NAMALWA (cell line): ENCODE data around the gene RFFL.

Source experiments
- DNase-seq: peaks from one replicate; pipeline ENCODE4 v3.0.0-alpha.2; 2015; ENCODE audit warnings: low spot score

The RFFL gene

DNA sequence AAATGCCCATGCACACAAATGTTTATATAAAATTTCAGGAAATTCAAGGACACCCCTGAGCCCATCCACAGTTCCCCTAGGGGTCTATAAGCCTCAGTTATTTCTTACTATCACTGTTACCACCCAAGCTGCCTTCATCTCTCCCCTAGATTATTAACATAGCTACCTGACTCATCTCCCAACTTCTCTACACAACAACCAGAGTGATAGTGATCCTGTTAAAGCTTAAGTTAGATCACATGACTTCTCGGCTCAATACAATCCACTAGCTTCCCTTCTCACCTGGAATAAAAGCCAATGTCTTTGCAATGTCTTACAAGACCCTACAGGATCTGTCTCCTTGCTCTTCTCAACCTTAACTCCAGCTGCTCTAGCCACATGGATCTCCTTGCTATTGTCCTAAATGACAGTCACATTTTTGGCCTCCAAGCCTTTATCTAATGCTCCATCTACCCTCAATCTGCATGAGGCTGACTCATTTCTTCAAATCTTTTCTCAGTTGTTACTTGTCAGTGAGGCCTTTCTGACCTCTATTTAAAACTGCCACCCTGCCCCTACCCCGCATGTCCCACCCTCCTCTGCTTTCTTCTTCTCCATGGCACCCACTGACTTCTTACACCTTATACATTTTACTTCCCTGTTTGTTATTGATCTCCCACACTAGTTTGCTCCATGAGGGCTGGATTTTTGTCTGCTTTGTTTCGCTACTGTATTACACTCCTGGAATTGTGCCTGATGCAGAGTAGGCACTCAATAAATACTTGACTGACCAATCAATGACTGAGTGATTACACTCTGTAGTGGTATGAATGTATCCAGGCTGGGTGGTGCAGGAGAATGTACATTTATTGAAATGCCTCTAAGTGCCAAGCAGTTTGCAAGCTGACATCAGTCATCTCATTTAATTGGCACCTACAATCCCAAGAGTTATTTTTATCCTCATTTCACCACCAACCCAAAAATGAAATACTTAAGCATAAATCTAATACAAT lies 88.4 kb downstream of the RFFL start:
- no peak for DNase-seq

DNA sequence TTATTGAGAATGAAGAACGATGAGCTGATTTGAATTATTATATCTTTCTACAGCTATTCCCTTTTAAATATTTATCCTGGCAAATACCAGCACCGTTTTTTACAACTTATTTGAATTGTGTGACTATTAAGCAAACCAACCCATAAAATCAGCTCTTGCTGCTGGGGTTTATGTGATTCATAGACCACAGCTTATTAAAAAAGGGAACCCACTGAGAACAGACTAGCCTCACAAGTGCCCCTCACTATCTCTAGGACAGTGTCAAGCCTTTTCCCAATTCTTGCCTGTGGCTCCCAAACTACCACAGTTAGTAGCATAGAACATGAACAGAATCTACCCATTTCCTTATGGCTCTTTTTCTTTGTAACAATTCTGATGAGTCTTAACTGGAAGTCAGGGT lies 89.3 kb downstream of the RFFL start:
- DNase-seq = no peak

DNA sequence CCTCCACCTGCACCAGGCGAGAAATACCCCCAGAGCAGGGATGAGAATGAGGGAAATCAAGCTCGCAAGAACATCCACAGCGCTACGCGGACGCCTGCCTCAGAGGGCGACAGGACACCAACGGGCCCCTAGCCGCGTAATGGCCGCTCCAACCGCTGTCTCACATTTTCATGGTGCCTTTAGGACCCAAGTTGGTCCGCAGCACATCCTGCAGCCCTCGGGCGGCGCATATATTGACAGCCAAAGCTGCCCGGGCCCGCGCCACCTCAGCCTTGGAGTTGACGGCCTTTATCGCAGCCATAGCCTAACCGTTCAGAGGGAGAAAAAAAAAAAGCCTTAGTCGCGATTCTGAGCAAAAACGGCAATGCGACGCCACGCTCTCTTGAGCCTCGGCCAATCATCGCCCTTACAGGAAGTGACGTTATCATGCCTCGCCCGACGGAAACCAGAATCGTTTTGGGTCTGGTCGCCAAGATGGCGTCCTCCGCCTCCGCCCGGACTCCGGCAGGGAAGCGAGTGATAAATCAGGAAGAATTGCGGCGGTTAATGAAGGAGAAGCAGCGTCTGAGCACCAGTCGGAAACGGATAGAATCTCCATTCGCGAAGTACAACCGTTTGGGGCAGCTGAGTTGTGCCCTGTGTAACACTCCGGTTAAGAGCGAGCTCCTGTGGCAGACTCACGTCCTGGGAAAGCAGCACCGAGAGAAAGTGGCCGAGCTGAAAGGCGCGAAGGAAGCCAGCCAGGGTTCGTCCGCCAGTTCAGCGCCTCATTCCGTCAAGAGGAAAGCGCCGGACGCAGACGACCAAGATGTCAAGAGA lies 102.2 kb downstream of the RFFL start, which contains the start of the genes CCT6B and ZNF830:
CCT6B (minus strand) TSS at position 368 of the 819 bp plus-strand sequence; CDS start at position 301, 67 bp downstream.
ZNF830 (plus strand) TSS at position 448 of the 819 bp plus-strand sequence; CDS start at position 475, 27 bp downstream.
- DNase-seq = peak; percentile 97

DNA sequence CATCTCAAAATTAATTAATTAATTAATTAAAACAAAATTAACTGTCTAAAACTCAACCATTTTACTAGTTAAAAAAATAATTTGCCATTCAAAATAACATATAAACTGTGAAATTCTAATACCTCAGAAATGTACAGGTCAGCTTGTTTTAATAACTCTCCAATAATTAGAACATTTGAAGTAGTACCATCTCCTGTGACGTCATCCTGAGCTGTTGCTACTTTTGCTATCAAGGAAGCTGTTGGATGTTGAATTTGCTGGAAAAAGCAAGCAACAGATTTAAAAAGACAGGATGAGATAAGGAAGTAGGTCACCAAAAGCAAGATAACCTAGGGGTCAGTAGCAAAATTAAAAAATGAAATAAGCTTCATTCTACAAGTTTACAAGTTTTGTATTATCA lies 105.1 kb downstream of the RFFL start:
- DNase-seq = no peak
